NB4 (cell line): ENCODE measurements around the gene MYH6.

ENCODE experiments used
- DNase-seq: peaks from one replicate; pipeline ENCODE4 v3.0.0; 2010; ENCODE audit warnings: low read depth
- H3K4me3 ChIP-seq: one replicate; pipeline ENCODE4 v1.5.1; 2011; ENCODE audit warnings: mild to moderate bottlenecking, low read depth, low read length, moderate library complexity
- CTCF ChIP-seq: IDR thresholded peaks from one replicate; pipeline ENCODE4 v1.5.1; 2012; ENCODE audit warnings: low read depth, low read length
- MAX ChIP-seq: IDR thresholded peaks from 2 replicates; pipeline ENCODE4 v1.6.1; 2011; ENCODE audit warnings: low read depth, low read length
- MYC ChIP-seq: IDR thresholded peaks from 2 replicates; pipeline ENCODE4 v1.6.1; 2011; ENCODE audit warnings: low read depth, low read length
- POLR2A ChIP-seq: IDR thresholded peaks from 2 replicates; pipeline ENCODE4 v1.6.1; 2011; ENCODE audit warnings: mild to moderate bottlenecking; ENCODE audit not compliant: insufficient read length; ENCODE audit errors: extremely low read depth

The MYH6 gene

GRCh38 chr14:23359722-23360447 lies 48.2 kb downstream of the MYH6 start:
- H3K4me3 ChIP-seq: no peak overlapping the region
- no peak for TF ChIP-seq MYC
- no peak for TF ChIP-seq MAX
- no peak for TF ChIP-seq POLR2A
- no peak for TF ChIP-seq CTCF
- DNase-seq: no peak

- H3K4me3 ChIP-seq: no peak overlapping the region
- TF ChIP-seq POLR2A (no peak), CTCF (no peak), MAX (no peak), MYC (no peak)
- DNase-seq: no peak
Observed at GRCh38 chr14:23359167-23359626, 48.9 kb downstream of the MYH6 start.

GRCh38 chr14:23358553-23359166 lies 49.4 kb downstream of the MYH6 start:
- no peak overlapping the region for H3K4me3 ChIP-seq
- DNase-seq: no peak
- TF ChIP-seq MYC (no peak), CTCF (no peak)

- TF ChIP-seq MAX (no peak), CTCF (no peak), MYC (no peak), POLR2A (no peak)
- H3K4me3 ChIP-seq: no peak overlapping the region
- DNase-seq: no peak
Observed at GRCh38 chr14:23358042-23358441, 50.0 kb downstream of the MYH6 start.

- no peak for DNase-seq
- no peak for TF ChIP-seq MAX
- no peak for TF ChIP-seq CTCF
- no peak for TF ChIP-seq POLR2A
- TF ChIP-seq MYC: no peak
- no peak overlapping the region for H3K4me3 ChIP-seq
Observed at GRCh38 chr14:23357261-23357660, 50.8 kb downstream of the MYH6 start.
